Measurements from ENCODE around the gene PNN.
"Not testable (repeated sequence)": the region's sequence is repeated elsewhere in the genome, so short reads cannot be mapped to it uniquely, and the experiment has no call there.

PNN gene

DNA sequence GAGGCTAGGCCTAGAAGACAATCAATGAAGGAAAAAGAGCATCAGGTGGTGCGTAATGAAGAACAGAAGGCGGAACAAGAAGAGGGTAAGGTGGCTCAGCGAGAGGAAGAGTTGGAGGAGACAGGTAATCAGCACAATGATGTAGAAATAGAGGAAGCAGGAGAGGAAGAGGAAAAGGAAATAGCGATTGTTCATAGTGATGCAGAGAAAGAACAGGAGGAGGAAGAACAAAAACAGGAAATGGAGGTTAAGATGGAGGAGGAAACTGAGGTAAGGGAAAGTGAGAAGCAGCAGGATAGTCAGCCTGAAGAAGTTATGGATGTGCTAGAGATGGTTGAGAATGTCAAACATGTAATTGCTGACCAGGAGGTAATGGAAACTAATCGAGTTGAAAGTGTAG, 5.5 kb downstream of the PNN start:
- DNase-seq (ENCODE audit: low read depth in 2 of 3, low spot score in 1 of 3) = no peak

DNA sequence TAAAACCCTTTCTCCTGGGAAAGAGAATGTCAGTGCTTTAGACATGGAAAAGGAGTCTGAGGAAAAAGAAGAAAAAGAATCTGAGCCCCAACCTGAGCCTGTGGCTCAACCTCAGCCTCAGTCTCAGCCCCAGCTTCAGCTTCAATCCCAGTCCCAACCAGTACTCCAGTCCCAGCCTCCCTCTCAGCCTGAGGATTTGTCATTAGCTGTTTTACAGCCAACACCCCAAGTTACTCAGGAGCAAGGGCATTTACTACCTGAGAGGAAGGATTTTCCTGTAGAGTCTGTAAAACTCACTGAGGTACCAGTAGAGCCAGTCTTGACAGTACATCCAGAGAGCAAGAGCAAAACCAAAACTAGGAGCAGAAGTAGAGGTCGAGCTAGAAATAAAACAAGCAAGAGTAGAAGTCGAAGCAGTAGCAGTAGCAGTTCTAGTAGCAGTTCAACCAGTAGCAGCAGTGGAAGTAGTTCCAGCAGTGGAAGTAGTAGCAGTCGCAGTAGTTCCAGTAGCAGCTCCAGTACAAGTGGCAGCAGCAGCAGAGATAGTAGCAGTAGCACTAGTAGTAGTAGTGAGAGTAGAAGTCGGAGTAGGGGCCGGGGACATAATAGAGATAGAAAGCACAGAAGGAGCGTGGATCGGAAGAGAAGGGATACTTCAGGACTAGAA, 6.1 kb downstream of the PNN start:
- no peak for DNase-seq (ENCODE audit: low read depth in 2 of 3, low spot score in 1 of 3)

DNA sequence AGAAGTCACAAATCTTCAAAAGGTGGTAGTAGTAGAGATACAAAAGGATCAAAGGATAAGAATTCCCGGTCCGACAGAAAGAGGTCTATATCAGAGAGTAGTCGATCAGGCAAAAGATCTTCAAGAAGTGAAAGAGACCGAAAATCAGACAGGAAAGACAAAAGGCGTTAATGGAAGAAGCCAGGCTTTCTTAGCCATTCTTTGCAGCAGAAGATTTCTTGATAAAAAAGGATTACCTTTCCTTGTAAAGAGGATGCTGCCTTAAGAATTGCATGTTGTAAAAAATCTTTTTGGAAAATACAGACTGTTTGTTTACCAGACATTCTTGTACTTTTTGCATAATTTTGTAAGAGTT, 6.6 kb downstream of the PNN start:
- DNase-seq (ENCODE audit: low read depth in 2 of 3, low spot score in 1 of 3) = no peak

DNA sequence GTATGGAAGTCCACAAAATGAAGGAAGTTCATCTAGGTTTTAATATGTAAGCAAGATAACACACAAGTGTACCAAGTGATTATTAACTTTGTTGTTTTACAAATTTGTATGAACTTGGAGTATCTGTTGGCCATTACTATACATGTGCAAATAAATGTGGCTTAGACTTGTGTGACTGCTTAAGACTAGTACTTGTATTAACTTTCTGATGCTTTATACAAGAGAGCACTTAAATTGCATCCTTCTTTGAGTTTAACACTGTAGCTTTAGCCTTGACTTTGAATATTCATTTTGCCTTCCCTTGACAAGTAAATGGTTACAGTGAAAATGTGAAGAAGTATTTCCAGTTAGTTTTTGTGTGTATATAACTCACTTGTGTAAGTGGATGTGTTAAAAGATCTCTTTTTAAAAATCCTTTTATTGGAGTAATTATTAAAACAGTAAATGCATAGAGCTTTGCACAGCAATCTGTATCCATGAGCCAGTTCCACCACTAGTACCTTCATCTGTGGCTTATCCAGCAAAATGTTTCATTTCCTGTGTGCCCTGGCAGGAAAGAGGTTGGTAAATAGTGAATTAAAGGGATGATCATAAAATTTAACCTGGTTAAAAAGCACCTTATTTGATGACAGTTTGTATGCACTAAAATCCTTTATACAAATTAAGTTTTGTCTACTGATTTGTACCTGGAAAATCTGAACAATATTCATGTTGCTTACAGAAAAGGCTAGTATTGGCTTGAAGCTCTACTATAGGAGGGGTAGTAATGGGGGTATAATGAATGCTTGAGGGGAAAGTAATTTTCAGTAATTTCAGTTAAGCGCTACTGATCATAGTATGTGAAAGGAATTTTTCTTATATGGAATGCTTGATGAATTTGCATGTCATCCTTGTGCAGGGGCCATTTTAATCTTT, 8.0 kb downstream of the PNN start:
- no peak for DNase-seq (ENCODE audit: low read depth in 2 of 3, low spot score in 1 of 3)

DNA sequence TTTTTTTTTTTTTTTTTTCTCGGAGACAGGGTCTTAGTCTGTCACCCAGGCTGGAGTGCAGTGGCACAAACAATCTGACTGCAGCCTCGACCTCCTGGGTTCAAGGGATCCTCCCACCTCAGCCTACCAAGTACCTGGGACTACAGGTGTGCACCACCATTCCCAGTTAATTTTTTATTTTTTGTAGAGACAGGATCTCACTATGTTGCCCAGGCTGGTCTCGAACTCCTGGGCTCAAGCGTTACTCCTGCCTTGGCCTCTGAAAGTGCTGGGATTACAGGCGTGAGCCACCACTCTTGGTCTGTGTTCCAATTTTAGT, 8.6 kb downstream of the PNN start:
- not testable (repeated sequence) for DNase-seq (ENCODE audit: low read depth in 2 of 3, low spot score in 1 of 3)

DNA sequence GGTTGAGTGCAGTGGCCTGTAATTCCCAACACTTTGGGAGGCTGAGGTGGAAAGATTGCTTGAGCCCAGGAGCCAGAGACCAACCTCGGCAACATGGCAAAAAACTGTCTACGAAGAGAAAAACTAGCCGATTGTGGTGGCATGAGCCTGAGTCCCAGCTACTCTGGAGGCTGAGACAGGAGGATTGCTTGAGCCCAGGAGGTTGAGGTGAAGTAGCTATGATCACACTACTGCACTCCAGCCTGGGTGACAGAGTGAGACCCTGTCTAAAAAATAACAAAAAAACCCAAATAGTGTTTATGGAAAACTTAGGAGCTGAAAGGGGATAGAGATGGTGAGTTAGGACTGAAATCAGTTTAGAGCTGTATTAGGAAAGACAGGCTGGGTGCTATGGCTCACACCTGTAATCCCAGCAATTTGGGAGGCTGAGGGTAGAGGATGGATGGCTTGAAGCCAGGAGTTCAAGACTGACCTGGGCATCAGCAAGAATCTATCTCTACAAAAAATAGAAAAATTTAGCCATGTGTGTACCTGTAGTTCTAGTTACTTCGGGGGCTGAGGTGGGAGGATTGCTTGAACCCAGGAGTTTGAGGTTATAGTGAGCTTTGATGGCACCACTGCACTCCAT, 9.7 kb downstream of the PNN start:
- DNase-seq (ENCODE audit: low read depth in 2 of 3, low spot score in 1 of 3) = no peak

DNA sequence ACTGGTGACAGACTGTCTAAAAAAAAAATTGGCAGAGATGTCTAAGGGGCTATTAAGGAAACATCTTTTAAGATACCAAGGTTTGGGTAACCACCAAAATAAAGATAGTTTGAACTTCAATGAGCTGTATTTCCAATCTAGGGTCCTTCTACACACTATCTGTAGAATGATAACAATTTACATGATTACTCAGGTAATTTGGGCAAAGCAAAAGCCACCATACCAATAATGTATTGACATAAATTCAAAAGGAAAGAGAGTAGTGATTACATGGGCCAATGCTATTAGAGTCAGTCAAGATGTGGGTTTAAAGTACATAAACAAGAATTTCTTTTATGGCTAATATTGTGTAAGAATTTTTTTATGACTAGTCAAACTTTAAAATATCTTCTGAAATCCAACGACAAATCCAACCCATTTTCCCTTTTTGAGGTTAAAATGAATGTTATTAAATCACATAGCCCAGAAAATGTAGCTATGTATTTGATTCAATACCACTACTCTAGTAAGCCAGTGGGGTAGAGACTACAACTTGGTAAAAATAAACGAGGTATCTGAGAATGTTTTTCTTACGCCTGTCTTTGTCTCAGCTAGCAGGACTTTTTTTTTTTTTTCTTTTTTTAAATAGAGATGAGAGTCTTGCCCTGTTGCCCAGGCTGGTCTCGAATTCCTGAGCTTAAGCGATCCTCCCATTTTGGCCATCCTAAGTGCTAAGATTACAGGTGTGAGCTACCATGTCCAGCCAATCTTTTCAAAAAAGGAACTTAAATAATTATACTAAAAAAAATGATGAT, 10.4 kb downstream of the PNN start:
- no peak for DNase-seq (ENCODE audit: low read depth in 2 of 3, low spot score in 1 of 3)

DNA sequence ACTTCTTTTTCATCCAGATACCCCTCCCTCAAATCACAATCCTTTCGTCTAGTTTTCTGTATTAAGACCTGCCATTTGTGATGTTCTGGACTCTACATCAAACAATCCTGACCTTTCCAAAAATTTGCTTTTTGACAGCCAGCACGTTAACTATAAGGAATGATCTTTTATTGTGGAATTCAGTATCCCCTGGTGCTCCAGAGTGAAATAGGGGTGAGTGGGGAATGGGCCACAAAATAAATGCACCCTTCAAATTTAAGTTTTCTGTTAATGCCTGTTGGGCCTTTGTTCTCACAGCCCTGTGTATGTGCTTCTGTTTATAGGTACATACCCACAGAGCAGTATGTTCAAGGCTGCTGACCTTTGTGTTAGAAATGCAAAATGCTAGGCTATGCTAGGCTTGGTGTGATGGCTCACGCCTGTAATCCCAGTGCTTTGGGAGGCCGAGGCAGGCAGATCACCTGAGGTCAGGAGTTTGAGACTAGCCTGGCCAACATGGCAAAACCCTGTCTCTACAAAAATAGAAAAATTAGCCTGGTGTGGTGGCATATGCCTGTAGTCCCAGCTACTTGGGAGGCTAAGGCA, 12.0 kb downstream of the PNN start:
- no peak for DNase-seq (ENCODE audit: low read depth in 2 of 3, low spot score in 1 of 3)

DNA sequence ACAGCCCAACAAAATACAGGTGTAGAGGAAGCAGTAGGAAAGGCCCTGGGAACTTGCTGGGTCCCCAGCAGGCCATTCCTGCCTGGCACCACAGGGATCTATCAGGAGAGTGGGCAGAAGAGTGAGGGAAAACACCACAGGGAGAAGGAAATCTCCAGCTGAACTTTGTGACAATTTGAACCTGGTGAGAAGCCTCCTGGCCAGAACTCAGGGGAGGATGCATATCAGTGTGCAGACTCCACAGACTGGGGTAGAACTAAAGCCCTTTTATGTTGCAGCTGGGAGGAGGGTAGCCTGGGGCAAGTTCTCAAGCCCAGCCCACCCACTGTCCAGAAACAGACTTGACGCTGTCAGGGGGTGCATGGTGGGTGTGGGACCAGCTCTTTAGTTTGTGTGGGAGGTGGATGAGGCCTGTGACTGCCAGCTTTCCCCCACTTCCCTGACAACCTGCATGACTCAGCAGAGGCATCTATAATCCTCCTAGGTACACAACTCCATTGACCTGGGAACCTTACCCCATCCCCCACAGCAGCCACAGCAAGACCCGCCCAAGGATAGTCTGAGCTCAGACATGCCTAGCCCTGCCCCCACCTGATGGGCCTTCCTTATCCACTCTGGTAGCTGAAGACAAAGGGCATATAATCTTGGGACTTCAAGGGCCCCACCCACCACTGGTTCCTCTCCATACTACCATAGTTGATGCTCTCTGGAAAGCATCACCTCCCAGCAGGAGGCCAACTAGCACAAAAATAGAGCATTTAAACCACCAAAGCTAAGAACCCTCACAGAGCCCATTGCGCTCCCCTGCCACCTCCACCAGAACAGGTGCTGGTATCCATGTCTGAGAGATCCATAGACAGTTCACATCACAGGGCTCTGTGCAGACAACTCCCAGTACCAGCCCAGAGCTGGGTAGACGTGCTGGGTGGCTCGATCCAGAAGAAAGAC, 28.9 kb downstream of the PNN start:
- no peak for DNase-seq (ENCODE audit: low read depth in 2 of 3, low spot score in 1 of 3)

DNA sequence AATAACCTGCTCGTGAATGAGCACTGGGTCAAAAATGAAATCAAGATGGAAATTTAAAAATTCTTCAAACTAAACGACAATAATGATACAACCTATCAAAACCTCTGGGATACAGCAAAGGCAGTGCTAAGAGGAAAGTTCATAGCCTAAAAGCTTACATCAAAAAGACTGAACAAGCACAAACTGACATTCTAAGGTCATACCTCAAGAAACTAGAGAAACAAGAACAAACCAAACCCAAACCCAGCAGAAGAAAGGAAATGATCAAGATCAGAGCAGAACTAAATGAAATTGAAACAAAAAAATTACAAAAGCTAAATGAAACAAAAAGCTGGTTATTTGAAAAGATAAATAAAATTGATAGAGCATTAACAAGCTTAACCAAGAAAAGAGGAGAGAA, 32.4 kb downstream of the PNN start:
- not testable (repeated sequence) for DNase-seq (ENCODE audit: low read depth in 2 of 3, low spot score in 1 of 3)

DNA sequence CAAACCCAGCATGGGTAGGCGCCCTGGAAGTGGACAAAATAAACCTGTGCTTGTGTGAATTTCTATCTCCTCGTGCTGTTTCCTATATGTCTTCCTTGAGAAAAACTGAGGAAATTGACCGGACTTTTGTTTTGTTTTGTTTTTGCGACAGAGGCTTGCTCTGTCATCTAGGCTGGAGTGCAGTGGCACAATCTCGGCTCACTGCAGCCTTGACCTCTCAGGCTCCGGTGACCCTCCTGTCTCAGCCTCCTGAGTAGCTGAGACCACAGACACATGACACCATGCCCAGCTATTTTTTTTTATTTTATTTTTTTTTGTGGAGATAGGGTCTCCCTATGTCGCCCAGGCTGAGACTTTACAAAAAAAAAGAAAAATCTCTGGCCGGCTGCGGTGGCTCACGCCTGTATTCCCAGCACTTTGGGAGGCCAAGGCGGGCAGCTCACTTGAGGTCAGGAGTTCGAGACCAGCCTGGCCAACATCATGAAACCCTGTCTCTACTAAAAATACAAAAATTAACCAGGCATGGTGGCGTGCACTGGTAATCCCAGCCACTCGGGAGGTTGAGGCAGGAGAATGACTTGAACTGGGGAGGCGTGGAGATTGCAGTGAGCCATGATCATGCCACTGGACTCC, 36.2 kb downstream of the PNN start:
- DNase-seq (ENCODE audit: low read depth in 2 of 3, low spot score in 1 of 3) = no peak

DNA sequence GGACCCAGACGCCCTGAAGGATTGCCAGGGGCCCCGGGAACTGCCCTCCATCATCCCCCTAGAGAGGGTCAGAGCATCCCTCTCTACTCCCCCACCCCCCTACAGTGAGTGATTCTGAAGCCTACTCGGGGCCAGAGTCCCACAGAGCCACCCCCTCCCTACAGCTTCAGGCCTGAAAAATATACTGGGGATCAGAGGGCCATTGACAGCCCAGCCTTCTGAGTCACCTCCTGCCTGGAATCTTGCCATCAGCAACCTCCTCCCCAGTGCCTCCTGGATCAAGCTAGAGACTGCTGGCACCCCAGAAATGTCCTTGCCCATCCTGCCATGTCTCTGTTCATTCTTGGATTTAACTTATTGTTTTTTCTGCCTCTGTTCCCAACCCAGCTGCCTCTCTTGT, 37.0 kb downstream of the PNN start:
- no peak for DNase-seq (ENCODE audit: low read depth in 2 of 3, low spot score in 1 of 3)

DNA sequence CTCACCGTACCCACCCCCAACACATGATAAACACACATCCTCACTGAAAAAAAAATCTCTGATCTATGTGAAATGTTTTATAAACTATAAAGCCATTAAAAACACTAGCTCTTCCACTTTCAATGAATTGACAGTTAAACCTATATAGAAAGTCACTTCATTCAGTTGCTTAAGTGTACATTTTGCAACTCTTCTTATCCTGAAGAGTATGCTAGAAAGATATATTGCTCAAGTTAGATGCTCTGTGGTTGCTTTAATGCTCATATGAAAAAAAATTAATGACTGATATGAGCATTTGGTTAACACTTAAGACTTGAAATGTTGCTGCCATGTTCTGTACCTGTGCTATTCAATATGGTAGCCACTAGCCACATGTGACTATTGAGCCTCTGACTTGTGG, 37.6 kb downstream of the PNN start:
- DNase-seq (ENCODE audit: low read depth in 2 of 3, low spot score in 1 of 3) = no peak

DNA sequence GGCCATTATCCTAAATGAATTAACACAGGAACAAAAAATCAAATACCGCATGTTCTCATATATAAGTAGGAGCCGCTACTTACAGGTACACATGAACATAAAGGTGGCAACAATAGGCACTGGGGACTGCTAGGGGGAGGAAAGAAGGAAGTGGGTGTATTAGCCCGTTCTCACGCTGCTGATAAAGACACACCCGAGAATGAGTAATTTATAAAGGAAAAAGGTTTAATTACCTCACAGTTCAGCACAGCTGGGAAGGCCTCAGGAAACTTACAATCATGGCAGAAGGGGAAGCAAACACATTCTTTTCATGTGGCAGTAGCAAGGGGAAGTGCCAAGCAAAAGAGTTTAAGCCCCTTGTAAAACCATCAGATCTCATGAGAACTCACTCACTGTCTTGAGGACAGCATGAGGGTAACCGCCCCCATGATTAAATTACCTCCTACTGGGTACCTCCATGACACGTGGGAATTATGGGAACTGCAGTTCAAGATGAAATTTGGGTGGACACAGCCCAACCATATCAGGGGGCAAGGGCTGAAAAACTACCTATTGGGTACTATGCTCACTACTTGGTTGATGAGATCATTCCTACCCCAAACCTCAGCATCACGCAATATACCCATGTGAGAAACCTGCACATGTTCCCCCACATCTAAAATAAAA, 42.3 kb downstream of the PNN start:
- DNase-seq (ENCODE audit: low read depth in 2 of 3, low spot score in 1 of 3) = no peak

DNA sequence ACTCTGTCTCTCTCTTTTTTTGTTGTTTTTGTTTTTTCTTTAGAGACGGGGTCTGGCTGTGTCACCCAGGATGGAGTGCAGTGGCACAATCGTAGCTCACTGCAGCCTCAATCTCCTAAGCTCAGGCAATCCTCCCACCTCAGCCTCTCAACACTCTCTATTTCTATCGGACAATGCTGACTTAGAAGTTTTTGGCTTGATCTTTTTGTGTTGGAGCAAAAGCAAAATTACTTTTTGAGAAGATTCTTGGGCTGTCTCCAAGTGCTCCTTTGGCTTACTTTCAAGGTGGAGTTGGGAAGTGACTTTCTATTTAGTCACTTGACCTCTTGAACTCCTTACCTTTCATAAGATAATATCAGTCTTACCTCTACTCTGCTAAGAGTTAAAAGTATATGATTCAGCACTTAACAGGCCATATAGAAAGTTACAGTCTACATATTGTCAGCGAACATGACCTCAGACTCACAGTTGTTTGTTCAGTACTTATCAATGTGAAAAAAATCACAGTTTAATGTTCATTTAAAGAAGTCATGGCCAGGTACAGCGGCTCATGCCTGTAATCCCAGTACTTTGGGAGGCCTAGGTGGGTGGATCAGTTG, 43.2 kb downstream of the PNN start:
- no peak for DNase-seq (ENCODE audit: low read depth in 2 of 3, low spot score in 1 of 3)

DNA sequence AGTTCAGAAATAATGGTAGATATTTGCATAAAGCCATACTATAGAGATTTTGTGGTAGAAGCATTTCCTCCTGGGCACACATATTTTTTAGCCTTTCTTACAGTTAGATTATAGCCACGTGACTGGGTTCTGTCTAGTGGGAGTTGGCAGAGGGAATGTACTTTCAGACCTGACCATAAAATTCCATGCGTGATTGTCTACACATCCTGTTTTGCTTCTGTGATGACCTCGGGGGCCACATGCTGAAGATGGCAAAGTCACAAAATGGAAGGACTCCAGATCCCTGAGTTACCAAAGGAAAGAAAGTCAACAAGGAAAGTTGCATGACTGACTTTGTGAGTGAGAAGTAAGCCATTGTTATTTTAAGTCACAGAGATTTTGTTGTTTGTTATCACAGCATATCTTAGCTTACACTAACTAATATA, 44.0 kb downstream of the PNN start:
- no peak for DNase-seq (ENCODE audit: low read depth in 2 of 3, low spot score in 1 of 3)

DNA sequence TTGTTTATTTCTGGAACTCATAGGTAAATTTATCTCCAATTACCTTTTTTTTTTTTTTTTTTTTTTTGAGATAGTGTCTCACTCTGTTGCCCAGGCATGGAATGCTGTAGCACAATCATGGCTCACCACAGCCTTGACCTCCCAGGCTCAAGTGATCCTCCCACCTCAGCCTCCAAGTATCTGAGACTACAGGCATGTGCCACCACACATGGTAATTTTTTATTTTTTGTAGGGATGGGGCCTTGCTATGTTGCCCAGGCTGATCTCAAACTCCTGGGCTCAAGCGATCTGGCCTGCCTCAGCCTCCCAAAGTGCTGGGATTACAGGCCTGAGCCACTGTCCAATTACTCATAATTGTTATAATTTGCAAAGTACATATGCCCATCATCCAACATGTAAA, 45.4 kb downstream of the PNN start:
- not testable (repeated sequence) for DNase-seq (ENCODE audit: low read depth in 2 of 3, low spot score in 1 of 3)

DNA sequence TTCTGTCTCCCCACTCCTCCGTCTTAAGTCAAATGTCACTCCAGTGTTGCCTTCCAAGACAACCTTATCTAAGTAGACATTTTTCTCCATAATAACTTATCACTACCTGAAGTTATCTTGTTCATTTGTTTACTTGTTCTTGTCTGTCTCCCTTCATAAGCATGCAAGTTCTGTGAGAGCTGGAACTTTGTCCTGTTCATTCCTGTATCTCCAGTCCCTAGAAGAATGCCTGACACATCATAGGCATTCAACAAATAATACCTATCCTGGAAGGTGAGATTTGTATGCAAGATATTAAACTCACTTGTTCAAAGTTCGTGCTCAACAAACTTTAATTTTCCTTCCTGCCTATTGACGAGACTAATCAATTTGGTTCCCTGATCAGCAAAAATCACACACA, 53.0 kb downstream of the PNN start:
- no peak for DNase-seq (ENCODE audit: low read depth in 2 of 3, low spot score in 1 of 3)

Measured in stimulated activated CD4-positive, alpha-beta T cell treated with anti-CD3 and anti-CD28 coated beads, Interleukin-12 subunit alpha, Interleukin-12 subunit beta, amount 100 ng/mL, for 48 hours (primary cell).